HepG2 (cell line): Measurements from ENCODE around the gene EMILIN3. TPM values are rescaled to one million over a fixed set of nuclear protein-coding genes. Genes with fewer than 3 reads are reported as not detected.

Experiments
- ASH2L ChIP-seq: fragments of 300-600, 200-600 bp; sonication (generic); IDR thresholded peaks from 2 replicates; pipeline ENCODE4 v1.7.0; 2017; ENCODE audit warnings: low read depth, mild to moderate bottlenecking, moderate library complexity, mixed read lengths, low read length; ENCODE audit not compliant: insufficient read length
- CCAR2 ChIP-seq: fragments of 200-400 bp; formaldehyde crosslinking; optimal IDR thresholded peaks from 2 replicates; pipeline ENCODE3; 2018; ENCODE audit warnings: low read depth, mild to moderate bottlenecking, low read length, moderate library complexity
- HNRNPUL1 ChIP-seq: fragments of 200-400 bp; formaldehyde crosslinking; IDR thresholded peaks from 2 replicates; pipeline ENCODE4 v1.6.1; 2017; ENCODE audit warnings: low read depth, mild to moderate bottlenecking, low read length, moderate library complexity
- KDM2A ChIP-seq: sonication (generic); formaldehyde crosslinking; IDR thresholded peaks from 2 replicates; pipeline ENCODE4 v1.4.0; 2020; ENCODE audit warnings: low read depth, missing genetic modification reagents, borderline replicate concordance
- MXD4 ChIP-seq: IDR thresholded peaks from 2 replicates; pipeline ENCODE4 v1.6.1; 2016; ENCODE audit warnings: mild to moderate bottlenecking, missing biosample characterization, missing genetic modification reagents
- NFIC ChIP-seq: IDR thresholded peaks from 2 replicates; pipeline ENCODE4 v1.6.1; 2012; ENCODE audit warnings: mild to moderate bottlenecking, low read length, inconsistent platforms
- POGZ ChIP-seq: sonication (generic); formaldehyde crosslinking; IDR thresholded peaks from 2 replicates; pipeline ENCODE4 v1.4.0; 2020; ENCODE audit warnings: mild to moderate bottlenecking, missing genetic modification reagents
- POLR2G ChIP-seq: fragments of 200-400 bp; formaldehyde crosslinking; IDR thresholded peaks from 2 replicates; pipeline ENCODE4 v1.6.1; 2018; ENCODE audit warnings: mild to moderate bottlenecking, low read depth, low read length, moderate library complexity
- RAD21 ChIP-seq: fragments of 450-650 bp; formaldehyde crosslinking; IDR thresholded peaks from 2 replicates; pipeline ENCODE4 v1.5.0; 2020; ENCODE audit warnings: mild to moderate bottlenecking
- REXO4 ChIP-seq: sonication (generic); formaldehyde crosslinking; IDR thresholded peaks from 2 replicates; pipeline ENCODE4 v1.8.0; 2022; ENCODE audit warnings: missing genetic modification reagents, mild to moderate bottlenecking, borderline replicate concordance
- RFX1 ChIP-seq: fragments of 450-650 bp; IDR thresholded peaks from 2 replicates; pipeline ENCODE4 v1.6.1; 2017
- ZBTB21 ChIP-seq: sonication (generic); formaldehyde crosslinking; IDR thresholded peaks from 2 replicates; pipeline ENCODE4 v1.4.0; 2020; ENCODE audit warnings: missing genetic modification reagents
- ZBTB7A ChIP-seq: sonication (generic); formaldehyde crosslinking; IDR thresholded peaks from 2 replicates; pipeline ENCODE4 v1.8.0; 2022; ENCODE audit warnings: mild to moderate bottlenecking, missing genetic modification reagents
- ZBTB7B ChIP-seq: sonication (generic); formaldehyde crosslinking; IDR thresholded peaks from 2 replicates; pipeline ENCODE4 v1.4.0; 2020; ENCODE audit warnings: missing genetic modification reagents
- ZNF296 ChIP-seq: sonication (generic); formaldehyde crosslinking; conservative IDR thresholded peaks from 2 replicates; pipeline ENCODE4 v1.5.0; 2020; ENCODE audit warnings: mild to moderate bottlenecking, missing genetic modification reagents
- ZNF3 ChIP-seq: IDR thresholded peaks from 2 replicates; pipeline ENCODE4 v1.7.0; 2017; ENCODE audit warnings: inconsistent platforms
- ZNF383 ChIP-seq: sonication (generic); formaldehyde crosslinking; IDR thresholded peaks from 2 replicates; pipeline ENCODE4 v1.4.0; 2020; ENCODE audit warnings: missing genetic modification reagents, mild to moderate bottlenecking, borderline replicate concordance
- ZNF430 ChIP-seq: sonication (generic); formaldehyde crosslinking; IDR thresholded peaks from 2 replicates; pipeline ENCODE4 v1.9.0; 2021; ENCODE audit warnings: mild to moderate bottlenecking, missing genetic modification reagents
- ZSCAN12 ChIP-seq: sonication (generic); formaldehyde crosslinking; IDR thresholded peaks from 2 replicates; pipeline ENCODE4 v1.9.0; 2021; ENCODE audit warnings: mild to moderate bottlenecking, missing genetic modification reagents
- ZSCAN20 ChIP-seq: sonication (generic); formaldehyde crosslinking; IDR thresholded peaks from 2 replicates; pipeline ENCODE4 v1.4.0; 2020; ENCODE audit warnings: missing genetic modification reagents, mild to moderate bottlenecking, borderline replicate concordance
- polyA plus RNA-seq, 8 experiments: library from polyadenylated mRNA; depleted of rRNA in 3 of 8; stranded (reverse) in 7 of 8; unstranded in 1 of 8; fragments of >200 nt; fragmentation: Illumina TruSeq in 4 of 8; extraction: Trizol in 4 of 8; gene quantifications; 2 replicates each; pipeline versions ENCODE4 v1.2.1 to v1.2.3, GENCODE V29; 2011 to 2016; ENCODE audit warnings: low read depth in 4 of 8, missing spikeins in 1 of 8, mixed read lengths in 1 of 8; ENCODE audit not compliant: insufficient read depth in 1 of 8
- total RNA-seq, 5 experiments: library from RNA; depleted of rRNA; stranded (reverse); fragments of >200 nt; fragmentation: Illumina TruSeq; extraction: Trizol; gene quantifications; 2 replicates each; pipeline ENCODE4 v1.2.3, GENCODE V29; 2016; ENCODE audit warnings: low read depth in 1 of 5
- TF ChIP-seq, protein P1 (sequence below): sonication (generic); formaldehyde crosslinking; IDR thresholded peaks from 2 replicates; pipeline ENCODE4 v1.4.0; 2020; ENCODE audit warnings: missing genetic modification reagents, borderline replicate concordance
- TF ChIP-seq, protein P2 (sequence below): sonication (generic); formaldehyde crosslinking; IDR thresholded peaks from 2 replicates; pipeline ENCODE4 v1.4.0; 2020; ENCODE audit warnings: missing genetic modification reagents
- TF ChIP-seq, protein P3 (sequence below): sonication (generic); formaldehyde crosslinking; IDR thresholded peaks from 2 replicates; pipeline ENCODE4 v1.4.0; 2020; ENCODE audit warnings: missing genetic modification reagents
- TF ChIP-seq, protein P4 (sequence below): IDR thresholded peaks from 2 replicates; pipeline ENCODE4 v1.6.1; 2016; ENCODE audit warnings: missing genetic modification reagents, missing compliant biosample characterization
- TF ChIP-seq, protein P5 (sequence below): IDR thresholded peaks from 2 replicates; pipeline ENCODE4 v1.6.1; 2012; ENCODE audit warnings: inconsistent platforms
- TF ChIP-seq, protein P6 (sequence below): sonication (generic); formaldehyde crosslinking; IDR thresholded peaks from 2 replicates; pipeline ENCODE4 v1.5.0; 2020; ENCODE audit warnings: mild to moderate bottlenecking, missing genetic modification reagents, moderate library complexity

EMILIN3 gene
- total and polyA plus RNA-seq, 2 of the 13 experiments (the other 11 are each of a cell fraction or from before 2014, with no cell fraction given), result 0.25 to 0.29 TPM

DNA sequence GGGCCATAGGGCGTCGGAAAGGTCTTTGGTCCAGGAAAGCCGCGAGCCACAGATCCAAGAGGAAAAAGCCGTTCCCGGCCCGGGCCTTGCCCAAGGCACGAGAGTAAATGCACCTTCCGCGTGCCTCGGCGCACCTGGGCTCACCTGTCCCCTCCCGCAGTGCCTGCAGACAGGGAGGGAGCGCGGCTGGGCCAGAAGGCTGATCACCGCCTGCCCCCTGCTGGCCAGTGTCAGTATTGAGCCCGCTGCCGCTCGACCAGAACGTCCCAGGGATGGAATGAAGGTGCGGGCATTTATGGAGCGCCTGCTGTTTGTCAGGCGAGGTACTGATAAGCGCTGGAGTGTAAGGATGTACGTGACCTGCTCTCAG lies 26.7 kb downstream of the EMILIN3 start (continued):
- TF ChIP-seq ZSCAN12 (CRISPR knock-in tag) (no peak), REXO4 (CRISPR knock-in tag) (no peak), ZNF430 (peak; percentile 51; the same call in 1 of the 2 replicates), RAD21 (CRISPR knock-in tag) (peak; percentile 100), ZBTB21 (CRISPR knock-in tag) (no peak; the same call in 1 of the 2 replicates), KDM2A (peak; percentile 96), POLR2G (no peak), ZBTB7B (CRISPR knock-in tag) (no peak), MXD4 (CRISPR knock-in tag) (0 out of 2 replicates have a peak, but pooled peaks have one; percentile 69), ZNF296 (CRISPR knock-in tag) (no peak), ZBTB7A (no peak), HNRNPUL1 (no peak), NFIC (no peak), ZNF383 (CRISPR knock-in tag) (no peak), POGZ (CRISPR knock-in tag) (peak; percentile 63; the same call in 1 of the 2 replicates), ASH2L (no peak), ZSCAN20 (CRISPR knock-in tag) (no peak), CCAR2 (no peak), ZNF3 (CRISPR knock-in tag) (peak; percentile 87; the same call in 1 of the 2 replicates), RFX1 (no peak)
- TF ChIP-seq, protein P1, sequence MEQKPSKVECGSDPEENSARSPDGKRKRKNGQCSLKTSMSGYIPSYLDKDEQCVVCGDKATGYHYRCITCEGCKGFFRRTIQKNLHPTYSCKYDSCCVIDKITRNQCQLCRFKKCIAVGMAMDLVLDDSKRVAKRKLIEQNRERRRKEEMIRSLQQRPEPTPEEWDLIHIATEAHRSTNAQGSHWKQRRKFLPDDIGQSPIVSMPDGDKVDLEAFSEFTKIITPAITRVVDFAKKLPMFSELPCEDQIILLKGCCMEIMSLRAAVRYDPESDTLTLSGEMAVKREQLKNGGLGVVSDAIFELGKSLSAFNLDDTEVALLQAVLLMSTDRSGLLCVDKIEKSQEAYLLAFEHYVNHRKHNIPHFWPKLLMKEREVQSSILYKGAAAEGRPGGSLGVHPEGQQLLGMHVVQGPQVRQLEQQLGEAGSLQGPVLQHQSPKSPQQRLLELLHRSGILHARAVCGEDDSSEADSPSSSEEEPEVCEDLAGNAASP (CRISPR knock-in tag), result 0 out of 2 replicates have a peak, but pooled peaks have one; percentile 76
- TF ChIP-seq, protein P2, sequence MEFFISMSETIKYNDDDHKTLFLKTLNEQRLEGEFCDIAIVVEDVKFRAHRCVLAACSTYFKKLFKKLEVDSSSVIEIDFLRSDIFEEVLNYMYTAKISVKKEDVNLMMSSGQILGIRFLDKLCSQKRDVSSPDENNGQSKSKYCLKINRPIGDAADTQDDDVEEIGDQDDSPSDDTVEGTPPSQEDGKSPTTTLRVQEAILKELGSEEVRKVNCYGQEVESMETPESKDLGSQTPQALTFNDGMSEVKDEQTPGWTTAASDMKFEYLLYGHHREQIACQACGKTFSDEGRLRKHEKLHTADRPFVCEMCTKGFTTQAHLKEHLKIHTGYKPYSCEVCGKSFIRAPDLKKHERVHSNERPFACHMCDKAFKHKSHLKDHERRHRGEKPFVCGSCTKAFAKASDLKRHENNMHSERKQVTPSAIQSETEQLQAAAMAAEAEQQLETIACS (CRISPR knock-in tag), result 0 out of 2 replicates have a peak, but pooled peaks have one; percentile 4
- TF ChIP-seq, protein P3, sequence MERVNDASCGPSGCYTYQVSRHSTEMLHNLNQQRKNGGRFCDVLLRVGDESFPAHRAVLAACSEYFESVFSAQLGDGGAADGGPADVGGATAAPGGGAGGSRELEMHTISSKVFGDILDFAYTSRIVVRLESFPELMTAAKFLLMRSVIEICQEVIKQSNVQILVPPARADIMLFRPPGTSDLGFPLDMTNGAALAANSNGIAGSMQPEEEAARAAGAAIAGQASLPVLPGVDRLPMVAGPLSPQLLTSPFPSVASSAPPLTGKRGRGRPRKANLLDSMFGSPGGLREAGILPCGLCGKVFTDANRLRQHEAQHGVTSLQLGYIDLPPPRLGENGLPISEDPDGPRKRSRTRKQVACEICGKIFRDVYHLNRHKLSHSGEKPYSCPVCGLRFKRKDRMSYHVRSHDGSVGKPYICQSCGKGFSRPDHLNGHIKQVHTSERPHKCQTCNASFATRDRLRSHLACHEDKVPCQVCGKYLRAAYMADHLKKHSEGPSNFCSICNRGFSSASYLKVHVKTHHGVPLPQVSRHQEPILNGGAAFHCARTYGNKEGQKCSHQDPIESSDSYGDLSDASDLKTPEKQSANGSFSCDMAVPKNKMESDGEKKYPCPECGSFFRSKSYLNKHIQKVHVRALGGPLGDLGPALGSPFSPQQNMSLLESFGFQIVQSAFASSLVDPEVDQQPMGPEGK, result peak; percentile 95
- TF ChIP-seq, protein P4, sequence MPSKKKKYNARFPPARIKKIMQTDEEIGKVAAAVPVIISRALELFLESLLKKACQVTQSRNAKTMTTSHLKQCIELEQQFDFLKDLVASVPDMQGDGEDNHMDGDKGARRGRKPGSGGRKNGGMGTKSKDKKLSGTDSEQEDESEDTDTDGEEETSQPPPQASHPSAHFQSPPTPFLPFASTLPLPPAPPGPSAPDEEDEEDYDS (CRISPR knock-in tag), result no peak
- TF ChIP-seq, protein P5, sequence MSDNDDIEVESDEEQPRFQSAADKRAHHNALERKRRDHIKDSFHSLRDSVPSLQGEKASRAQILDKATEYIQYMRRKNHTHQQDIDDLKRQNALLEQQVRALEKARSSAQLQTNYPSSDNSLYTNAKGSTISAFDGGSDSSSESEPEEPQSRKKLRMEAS, result peak; percentile 63; the same call in 1 of the 2 replicates
- TF ChIP-seq, protein P6, sequence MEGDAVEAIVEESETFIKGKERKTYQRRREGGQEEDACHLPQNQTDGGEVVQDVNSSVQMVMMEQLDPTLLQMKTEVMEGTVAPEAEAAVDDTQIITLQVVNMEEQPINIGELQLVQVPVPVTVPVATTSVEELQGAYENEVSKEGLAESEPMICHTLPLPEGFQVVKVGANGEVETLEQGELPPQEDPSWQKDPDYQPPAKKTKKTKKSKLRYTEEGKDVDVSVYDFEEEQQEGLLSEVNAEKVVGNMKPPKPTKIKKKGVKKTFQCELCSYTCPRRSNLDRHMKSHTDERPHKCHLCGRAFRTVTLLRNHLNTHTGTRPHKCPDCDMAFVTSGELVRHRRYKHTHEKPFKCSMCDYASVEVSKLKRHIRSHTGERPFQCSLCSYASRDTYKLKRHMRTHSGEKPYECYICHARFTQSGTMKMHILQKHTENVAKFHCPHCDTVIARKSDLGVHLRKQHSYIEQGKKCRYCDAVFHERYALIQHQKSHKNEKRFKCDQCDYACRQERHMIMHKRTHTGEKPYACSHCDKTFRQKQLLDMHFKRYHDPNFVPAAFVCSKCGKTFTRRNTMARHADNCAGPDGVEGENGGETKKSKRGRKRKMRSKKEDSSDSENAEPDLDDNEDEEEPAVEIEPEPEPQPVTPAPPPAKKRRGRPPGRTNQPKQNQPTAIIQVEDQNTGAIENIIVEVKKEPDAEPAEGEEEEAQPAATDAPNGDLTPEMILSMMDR, result peak; percentile 100
